Kidney epithelial cell (primary cell): ENCODE results near the gene SLC11A1. TPM values are rescaled to one million over a fixed set of nuclear protein-coding genes. Genes with fewer than 3 reads are reported as not detected.

Source experiments
- DNase-seq: peaks from one replicate; pipeline ENCODE4 v3.0.0-alpha.2; 2010; ENCODE audit warnings: low read depth
- H3K27me3 ChIP-seq: 2 replicates; pipeline ENCODE4 v1.6.0; 2011; ENCODE audit warnings: low read length; ENCODE audit not compliant: control insufficient read depth, insufficient read depth
- H3K36me3 ChIP-seq: 2 replicates; pipeline ENCODE4 v1.5.1; 2011; ENCODE audit warnings: low read length; ENCODE audit not compliant: control insufficient read depth, insufficient read depth
- H3K4me3 ChIP-seq: 2 replicates; pipeline ENCODE4 v1.5.1; 2011; ENCODE audit warnings: low read depth, mild to moderate bottlenecking, control low read depth, low read length
- total RNA-seq: library from RNA; depleted of rRNA; stranded (reverse); fragments of >200 nt; gene quantifications from 2 replicates; pipeline ENCODE4 v1.2.3, GENCODE V29; 2015
- TF ChIP-seq, protein P1 (sequence below): IDR thresholded peaks from 2 replicates; pipeline ENCODE4 v1.5.1; 2011; ENCODE audit warnings: mild to moderate bottlenecking, moderate library complexity, low read length, control low read depth, inconsistent platforms; ENCODE audit not compliant: insufficient read depth, poor library complexity, severe bottlenecking

SLC11A1 gene
- total RNA-seq, 1 donor from 2014 or later: 0.21 TPM

DNA sequence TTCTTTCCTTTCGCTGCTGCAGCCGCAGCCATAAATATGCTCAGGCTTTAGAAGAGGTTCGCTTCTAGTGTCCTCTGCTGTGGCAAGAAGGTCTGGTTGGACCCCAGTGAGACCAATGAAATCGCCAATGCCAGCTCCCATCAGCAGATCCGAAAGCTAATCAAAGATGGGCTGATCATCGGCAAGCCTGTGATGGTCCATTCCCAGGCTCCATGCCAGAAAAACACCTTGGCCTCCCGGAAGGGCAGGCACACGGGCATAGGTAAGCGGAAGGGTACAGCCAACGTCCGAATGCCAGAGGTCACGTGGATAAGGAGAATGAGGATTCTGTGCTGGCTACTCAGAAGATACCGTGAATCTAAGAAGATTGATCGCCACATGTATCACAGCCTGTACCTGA is 28.0 kb upstream of the SLC11A1 start:
- no peaks in the 10 kb centered on the region for H3K27me3 ChIP-seq
- no peaks in the 10 kb centered on the region for H3K36me3 ChIP-seq
- TF ChIP-seq, protein P1, sequence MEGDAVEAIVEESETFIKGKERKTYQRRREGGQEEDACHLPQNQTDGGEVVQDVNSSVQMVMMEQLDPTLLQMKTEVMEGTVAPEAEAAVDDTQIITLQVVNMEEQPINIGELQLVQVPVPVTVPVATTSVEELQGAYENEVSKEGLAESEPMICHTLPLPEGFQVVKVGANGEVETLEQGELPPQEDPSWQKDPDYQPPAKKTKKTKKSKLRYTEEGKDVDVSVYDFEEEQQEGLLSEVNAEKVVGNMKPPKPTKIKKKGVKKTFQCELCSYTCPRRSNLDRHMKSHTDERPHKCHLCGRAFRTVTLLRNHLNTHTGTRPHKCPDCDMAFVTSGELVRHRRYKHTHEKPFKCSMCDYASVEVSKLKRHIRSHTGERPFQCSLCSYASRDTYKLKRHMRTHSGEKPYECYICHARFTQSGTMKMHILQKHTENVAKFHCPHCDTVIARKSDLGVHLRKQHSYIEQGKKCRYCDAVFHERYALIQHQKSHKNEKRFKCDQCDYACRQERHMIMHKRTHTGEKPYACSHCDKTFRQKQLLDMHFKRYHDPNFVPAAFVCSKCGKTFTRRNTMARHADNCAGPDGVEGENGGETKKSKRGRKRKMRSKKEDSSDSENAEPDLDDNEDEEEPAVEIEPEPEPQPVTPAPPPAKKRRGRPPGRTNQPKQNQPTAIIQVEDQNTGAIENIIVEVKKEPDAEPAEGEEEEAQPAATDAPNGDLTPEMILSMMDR: no peak
- no peak overlapping the region for H3K4me3 ChIP-seq
- DNase-seq: no peak

DNA sequence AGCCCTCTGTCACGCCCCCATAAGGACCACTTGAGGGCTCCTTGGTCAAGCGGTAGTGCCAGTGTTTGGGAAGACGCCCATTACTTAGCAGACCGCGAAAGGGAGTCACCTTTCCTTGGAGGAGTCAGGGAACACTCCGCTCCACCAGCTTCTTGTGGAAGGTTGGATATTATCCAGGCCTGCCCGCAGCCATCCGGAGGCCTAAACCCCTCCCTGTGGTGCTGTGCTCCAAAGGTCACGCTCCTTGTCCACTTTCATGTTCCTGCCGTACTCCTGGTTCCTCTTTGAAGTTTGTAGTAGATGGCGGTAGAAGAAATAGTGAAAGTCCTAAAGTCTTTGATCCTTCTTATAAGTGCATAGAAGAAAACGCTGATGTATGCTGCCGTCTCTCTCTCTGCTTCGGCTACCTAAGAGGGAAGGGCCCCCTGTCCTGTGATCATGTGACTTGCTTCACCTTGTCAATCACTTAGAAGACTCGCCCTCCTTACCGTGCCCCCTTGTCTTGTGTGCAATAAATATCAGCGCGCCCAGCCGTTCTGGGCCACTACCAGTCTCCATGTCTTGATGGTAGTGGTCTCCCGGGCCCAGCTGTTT is 27.1 kb upstream of the SLC11A1 start:
- Histone ChIP-seq H3K36me3 (no peaks in the 10 kb centered on the region), H3K4me3 (no peak overlapping the region), H3K27me3 (no peaks in the 10 kb centered on the region)
- no peak for DNase-seq
- TF ChIP-seq, protein P1: no peak

DNA sequence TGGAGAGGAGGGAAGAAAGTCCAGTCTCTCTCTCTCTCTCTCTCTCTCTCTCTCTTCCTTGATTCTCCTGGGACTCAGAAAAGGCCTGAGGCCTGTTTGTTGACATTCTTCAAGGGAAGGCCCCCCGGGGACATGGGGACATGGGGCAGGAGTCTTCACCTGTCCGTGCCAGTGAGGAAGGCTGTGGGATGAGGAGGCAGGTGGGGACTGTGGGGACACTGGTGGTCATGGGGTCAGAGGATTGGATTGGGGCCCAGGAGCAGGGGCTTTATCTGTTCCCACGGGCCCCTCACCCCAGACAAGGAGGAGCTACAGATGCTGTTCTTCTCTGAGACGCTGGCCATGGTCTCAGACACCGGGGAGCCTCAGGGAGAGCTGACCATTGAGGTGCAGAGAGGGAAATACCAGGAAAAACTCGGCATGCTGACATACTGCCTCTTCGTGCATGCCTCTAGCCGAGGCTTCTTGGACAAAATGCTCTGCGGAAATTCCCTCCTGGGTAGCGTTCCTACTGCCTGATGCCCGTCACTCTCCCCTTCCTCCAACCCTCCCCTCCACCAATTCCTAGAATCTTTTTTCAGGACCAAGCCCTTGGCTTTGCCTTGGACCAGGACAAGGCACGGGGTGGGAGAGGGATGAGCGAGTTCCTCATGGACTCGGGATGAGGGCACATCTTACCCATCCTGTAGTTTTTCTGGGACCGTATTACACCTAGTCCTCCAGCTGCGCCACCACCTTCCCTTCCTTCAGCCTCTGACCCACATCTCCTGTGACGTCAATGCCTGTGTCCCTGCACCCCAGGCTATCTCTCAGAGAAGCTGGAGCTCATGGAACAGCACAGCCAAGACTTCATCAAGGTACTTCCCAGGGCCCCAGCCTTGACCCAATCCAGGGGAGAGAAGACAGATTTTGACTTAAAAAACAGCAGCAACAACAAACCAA is 24.6 kb upstream of the SLC11A1 start:
- H3K27me3 ChIP-seq: no peaks in the 10 kb centered on the region
- no peaks in the 10 kb centered on the region for H3K36me3 ChIP-seq
- H3K4me3 ChIP-seq: no peak overlapping the region
- no peak for DNase-seq
- TF ChIP-seq, protein P1: no peak

DNA sequence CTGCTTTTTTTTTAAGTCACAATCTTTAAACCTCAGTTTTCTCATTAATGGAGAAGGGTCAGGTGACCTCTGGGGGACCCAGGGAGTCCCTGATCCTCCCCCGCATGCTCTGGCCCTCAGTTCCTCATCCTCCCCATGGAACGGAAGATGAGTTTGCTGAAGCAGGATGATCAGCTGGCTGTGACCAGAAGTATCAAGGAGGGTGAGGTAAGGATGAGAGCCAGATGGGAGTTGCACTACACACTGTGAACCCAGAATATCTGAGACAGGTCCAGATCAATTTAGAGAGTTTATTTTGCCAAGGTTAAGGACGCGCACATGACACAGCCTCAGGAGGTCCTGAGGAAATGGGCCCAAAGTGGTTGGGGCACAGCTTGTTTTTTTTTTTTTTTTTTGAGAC is 21.6 kb upstream of the SLC11A1 start:
- H3K36me3 ChIP-seq: no peaks in the 10 kb centered on the region
- TF ChIP-seq, protein P1: no peak
- H3K4me3 ChIP-seq: no peak overlapping the region
- DNase-seq: no peak
- H3K27me3 ChIP-seq: no peaks in the 10 kb centered on the region

DNA sequence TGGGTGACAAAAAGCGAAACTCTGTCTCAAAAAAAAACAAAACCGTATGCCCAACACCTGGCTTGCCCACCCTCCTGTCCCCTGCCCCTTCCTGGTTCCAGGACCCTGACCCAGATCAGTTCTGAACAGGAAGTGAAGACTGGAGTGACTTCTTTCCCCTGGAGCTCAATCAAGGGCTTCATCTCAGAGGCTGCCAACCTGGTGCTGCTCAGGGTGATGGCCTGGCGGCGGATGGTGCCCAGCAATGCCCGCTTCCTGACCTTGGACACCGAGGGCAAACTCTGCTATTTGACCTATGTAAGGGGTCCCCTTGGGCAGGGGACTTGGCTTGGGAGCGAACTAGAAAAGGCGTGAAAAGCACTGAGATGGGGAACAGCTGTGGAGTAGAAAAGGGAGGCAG is 19.5 kb upstream of the SLC11A1 start:
- H3K27me3 ChIP-seq: no peaks in the 10 kb centered on the region
- TF ChIP-seq, protein P1: no peak
- H3K4me3 ChIP-seq: no peak overlapping the region
- DNase-seq: no peak
- no peaks in the 10 kb centered on the region for H3K36me3 ChIP-seq
